Activated naive CD4-positive, alpha-beta T cell (primary cell): ENCODE results near the gene WASF2.
"Not testable (repeated sequence)": the region's sequence is repeated elsewhere in the genome, so short reads cannot be mapped to it uniquely, and the experiment has no call there.

Experiments
- DNase-seq, 4 experiments: peaks; one replicate each; lab custom pipeline; 2025; lab: John Stamatoyannopoulos, UW

The WASF2 gene

DNA sequence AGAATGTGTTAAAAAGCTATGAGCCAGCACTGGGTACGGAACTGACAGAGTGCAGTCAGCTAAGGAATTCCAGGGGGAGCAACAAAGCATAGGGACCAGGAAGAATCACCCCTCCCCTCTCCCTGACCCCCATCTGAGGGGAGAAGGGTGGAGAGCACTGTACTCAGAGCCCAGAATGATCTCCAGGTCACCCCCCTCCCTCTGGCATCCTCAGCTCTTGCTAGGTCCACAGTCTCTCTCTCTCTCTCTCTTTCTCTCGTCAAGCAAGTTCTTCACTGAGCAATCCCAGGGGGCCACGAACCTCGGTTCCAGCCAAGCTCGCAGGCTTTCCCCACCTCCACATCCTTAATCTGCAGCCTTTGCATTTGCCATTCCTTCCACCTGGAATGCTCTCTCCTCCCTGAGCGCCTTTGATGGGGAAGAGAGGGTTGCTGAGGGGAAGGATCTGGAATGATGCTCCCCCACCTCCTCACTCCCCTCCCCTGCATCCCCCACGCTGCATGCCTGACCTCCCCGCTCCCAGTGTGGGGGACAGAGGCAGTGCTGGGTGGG lies 6.7 kb upstream of the WASF2 start:
- no peak for DNase-seq

DNA sequence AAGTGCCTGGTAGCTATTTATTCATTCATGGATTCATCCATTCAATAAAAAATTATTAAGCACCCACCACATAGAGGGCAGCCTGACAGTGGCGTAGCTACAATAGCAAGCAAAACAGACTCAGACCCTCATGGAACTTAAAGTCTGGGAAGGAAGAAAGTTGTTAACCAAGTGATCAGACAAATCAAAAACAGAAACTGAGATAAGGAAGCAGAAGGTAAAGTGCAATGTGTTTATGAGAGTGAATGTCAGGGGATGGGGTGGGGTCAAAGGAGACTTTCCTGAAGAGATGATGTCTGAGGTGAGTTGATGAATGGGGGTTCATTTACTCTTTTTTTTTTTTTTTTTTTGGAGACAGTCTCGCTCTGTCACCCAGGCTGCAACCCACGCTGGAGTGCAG lies 2.8 kb upstream of the WASF2 start:
- DNase-seq = no peak

DNA sequence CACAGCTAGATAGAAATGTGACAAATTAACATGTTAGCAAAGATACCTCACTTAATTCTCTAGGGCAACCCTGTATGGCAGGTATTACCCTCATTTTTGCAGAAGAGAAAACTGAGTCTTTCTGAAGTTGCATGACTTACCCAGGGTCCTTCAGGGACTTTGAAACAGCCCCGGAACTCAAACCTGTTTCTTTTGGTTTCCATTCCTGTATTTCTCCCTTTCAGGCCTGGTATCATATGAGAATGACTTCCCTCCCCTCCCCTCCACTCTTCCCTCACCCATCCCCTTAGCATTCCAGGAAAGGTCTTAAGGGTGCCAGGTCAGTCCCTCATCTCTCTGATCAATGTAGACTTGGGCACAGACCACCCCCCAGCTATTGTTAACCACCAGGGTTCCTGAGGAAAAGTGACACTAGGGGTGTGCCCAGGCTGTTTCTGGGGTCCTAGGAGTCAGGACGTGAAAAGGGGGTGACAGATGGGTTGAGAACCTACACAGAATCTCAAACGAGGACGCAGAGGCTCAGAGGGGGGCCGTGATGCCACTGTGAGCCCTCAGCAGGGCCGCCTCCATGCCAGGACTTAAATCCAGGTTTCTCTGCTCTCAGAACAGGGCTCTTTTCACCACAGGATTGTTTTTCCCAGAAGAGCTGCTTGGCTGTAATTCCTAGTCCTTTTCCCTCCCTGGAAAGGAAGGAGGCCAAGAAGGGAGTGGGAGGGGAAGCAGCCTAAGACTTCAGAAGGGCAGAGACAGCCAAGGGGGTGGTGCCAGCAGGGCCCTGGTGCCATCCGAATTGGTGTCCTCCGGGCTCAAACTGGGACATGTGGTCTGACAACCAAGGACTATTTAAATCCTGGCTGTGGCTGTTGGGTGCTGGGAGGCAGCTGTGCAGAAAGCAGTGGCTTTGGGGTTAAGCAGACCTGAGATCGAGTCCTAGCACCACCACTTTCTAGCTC lies 2.1 kb upstream of the WASF2 start:
- DNase-seq = no peak

DNA sequence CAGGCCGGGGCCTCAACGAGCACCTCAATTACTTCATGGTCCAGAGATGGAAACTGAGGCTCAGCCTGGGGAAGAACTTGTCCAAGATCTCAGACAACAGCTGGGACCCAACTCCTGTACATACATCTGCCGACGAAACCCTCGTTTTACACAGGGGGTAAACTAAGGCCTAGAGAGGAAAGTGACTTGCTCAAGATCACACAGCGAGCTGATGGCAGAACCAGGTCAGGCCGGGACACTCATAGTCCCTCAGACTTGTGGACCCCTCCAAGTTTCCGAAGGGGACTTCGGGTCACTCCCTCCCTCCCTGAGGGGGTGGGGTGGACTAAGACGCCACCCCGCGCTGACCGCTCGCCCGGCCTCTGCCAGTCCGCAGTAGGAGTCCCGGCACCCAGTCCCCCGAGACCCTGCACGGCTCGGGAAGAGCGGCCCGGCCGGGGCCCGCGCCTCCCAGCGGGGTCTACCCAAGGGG lies 430 bp downstream of the WASF2 start:
- peak in 1 of 4 experiments; percentile 35 for DNase-seq

DNA sequence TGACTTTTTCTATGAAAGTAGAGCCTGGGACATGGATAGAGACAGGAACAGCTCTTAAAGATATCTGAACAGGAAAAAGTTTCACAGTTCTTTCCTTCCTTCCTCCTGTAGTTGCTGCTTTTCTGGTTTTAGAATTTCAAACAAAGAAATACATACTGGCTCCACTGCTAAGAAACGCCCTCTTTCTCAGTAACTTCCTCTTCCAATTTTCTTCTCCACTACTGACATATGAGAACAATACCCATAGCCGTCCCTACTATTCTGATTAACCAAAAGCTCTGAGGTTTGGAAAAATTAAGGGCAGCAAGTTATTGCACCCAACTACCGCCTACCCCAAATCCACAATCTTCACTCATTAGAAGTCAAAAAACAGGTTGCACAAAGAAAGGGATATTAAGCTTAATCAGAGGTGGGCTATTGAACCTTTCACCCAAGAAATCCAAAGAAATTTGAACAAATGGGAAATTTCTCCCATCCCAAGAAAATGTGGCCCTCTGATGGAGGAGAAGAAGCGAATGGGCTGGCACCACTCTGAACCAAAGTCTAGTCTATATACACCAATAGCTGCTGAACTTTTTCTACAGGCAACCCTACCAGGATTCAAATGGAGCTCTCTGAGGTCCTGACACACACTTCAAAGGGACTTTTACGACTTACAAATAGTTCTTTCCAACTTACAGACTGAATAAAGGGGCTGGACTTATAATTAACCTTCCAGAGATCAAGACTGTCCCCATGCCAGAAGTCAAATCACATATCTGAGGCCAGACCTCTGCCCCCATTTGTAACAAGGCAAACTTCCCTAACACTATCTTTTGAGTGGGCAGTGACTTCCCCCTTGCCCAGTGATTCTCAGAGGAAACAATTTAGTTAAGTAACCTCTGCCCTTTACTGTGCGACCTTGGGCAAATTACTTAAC lies 1.7 kb downstream of the WASF2 start:
- no peak for DNase-seq

DNA sequence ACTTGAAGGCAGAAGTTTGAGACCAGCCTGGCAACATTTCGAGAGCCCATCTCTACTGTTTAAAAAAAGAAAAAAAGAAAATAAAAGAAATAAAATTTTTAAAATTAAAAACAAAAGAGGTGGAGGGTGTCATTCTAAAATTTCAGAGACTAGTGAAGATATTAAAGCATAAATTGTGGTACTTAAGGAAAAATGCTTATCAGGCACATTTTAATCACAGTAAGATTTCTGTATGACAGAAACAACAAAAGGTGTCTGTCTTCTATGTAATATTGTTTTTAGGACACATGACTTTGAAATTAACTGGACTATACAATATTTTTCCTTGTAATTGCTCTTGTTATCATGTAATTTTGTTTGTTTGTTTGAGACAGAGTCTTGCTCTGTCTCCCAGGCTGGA lies 4.6 kb downstream of the WASF2 start:
- DNase-seq = no peak

DNA sequence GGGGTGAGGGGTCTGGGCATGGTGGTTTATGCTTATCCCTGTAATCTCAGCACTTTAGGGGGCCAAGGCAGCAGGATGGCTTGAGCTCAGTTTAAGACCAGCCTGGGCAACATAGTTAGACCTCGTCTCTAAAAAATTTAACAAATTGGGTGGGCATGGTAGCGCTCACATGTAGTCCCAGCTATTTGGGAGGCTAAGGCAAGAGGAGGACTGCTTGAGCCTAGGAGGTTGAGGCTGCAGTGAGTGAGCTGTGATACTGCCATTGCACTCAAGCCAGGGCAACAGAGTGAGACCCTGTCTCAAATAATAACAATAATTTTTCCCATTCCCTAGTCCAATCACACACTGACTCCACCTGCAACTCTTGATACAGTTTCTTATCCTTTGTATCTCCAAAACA lies 6.3 kb downstream of the WASF2 start:
- no peak for DNase-seq

DNA sequence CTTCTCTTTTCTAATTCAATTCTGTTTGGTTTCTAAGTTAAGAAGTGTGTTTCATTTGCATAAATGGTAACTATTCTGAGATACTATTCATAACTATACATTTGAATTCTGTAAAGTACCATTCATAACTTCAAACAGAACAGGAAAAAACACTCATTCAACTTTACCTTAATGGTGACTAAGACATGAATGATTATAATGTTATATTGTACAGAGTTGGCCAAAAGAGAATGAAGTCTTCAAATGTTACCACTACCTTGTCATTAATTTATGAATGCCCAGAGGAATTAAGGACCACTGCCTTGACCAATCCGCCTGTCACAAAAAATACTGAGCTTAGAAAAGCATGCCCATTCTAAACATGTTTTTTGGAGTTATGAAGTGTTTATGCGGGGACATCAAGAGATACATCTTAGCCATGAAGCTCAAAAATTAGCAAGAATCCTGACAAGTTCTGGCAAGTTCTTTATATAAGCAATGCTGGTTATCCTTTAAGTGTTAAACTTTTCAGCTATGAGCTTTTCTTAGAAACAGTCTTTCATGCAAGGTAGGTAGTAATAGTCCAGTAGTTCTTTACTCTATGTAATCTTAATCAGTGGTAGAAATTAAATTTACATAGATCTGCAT lies 7.9 kb downstream of the WASF2 start:
- no peak for DNase-seq

DNA sequence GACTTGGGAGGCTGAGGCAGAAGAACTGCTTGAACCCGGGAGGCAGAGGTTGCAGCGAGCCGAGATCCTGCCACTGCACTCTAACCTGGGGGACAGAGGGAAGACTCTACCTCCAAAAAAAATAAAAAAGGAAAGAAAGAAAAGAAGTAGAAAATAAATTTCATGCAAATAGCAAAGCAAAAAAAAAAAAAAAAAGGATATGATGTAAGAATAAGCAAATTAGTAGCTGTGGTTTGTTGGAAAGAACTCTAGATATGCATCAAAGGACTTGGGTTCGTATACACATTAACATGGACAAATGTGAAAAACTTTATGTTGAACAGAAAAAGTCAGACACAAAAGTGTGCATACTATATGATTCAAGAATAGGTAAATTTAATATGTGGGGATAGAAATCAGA lies 11.9 kb downstream of the WASF2 start:
- DNase-seq = no peak

DNA sequence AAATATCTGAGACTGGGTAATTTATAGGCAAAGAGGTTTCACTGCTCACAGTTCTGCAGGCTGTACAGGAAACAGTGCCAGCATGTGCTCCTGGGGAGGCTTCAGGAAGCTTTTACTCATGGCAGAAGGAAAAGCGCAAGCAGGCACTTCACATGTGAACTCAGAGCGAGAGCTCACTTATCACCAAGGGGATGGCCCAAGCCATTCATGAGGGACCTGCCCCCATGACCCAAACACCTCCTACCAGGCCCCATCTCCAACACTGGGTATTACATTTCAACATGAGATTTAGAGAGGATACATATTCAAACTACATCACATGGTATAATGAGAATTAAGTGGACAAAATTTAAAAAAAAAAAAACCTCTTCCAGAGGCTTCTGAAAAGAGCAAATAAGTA lies 13.7 kb downstream of the WASF2 start:
- DNase-seq = no peak

DNA sequence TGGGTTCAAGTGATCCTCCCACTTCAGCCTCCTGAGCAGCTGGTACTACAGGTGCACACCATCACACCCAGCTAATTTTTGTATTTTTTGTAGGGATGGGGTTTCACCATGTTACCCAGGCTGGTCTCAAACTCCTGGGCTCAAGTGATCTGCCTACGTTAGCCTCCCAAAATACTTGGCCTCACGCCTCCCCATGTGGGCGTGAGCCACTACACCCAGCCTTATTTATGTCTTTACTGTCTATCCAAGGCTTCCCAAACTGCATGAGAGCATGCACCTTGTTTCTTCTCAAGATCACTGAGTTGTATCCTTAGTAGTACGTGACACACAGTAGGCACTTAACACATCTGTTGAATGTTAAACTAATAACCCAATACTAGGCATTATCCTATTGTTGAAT lies 14.2 kb downstream of the WASF2 start:
- no peak for DNase-seq

DNA sequence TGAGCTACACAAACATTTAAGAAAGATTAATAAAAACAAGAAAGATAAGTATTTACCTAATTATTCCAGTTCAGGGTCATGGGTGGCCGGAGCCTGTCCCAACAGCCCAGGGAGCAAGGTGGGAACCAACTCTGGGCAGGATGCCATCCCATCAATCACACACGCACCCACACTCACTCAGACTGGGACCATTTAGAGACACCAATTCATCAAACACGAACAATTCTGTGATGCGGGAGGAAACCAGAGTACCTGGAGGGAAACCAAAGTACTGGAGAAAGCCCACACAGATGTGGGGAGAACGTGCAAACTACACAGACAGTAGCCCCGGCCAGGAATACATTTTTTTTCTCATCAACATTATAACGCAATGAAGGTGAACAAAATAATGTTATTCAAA lies 16.2 kb downstream of the WASF2 start:
- DNase-seq = no peak

DNA sequence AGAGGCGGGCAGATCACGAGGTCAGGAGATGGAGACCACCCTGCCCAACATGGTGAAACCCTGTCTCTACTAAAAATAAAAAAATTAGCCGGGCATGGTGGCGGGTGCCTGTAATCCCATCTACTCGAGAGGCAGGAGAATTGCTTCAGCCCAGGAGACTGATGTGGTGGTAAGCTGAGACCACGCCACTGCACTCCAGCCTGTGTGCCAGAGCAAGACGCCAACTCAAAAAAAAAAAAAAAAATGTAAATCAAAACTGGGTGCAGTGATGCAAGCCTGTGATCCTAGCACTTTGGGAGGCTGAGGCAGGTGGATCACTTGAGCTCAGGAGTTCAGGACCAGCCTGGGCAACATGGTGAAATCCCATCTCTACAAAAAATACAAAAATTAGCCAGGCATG lies 17.9 kb downstream of the WASF2 start:
- DNase-seq = not testable (repeated sequence)

DNA sequence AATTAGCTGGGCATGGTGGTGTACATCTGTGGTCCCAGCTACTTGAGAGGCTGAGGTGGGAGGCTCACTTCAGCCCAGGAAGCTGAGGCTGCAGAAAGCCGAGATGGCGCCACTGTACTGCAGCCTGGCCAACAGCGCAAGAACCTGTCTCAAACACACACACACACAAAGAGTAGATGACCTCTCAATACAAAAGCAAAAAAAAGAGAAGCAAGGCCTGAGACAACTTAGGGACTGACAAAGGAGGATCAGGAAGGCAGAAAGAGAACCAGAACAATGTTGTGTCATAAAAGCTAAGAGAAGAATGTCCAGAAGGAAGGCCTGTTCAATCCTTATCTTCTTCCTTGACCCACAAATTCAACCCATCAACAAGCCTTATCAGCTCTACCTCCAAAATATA lies 18.5 kb downstream of the WASF2 start:
- DNase-seq = no peak

DNA sequence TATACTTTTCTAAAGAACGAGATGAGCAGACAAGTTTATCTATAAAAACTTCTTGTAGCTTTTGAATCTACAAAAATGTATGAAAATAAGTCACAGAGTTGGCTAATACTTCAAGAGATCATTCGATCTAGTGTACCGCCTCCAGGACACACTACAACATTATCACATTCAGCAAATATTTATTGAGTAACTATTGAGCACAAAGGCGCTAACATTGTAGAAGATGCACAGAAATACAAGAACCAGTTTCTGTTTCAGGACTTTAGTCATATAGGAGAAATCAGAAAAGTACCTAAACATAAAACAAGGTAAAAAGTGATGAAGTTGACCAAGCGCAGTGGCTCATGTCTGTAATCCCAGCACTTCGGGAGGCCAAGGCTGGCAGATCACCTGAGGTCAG lies 20.6 kb downstream of the WASF2 start:
- no peak for DNase-seq

DNA sequence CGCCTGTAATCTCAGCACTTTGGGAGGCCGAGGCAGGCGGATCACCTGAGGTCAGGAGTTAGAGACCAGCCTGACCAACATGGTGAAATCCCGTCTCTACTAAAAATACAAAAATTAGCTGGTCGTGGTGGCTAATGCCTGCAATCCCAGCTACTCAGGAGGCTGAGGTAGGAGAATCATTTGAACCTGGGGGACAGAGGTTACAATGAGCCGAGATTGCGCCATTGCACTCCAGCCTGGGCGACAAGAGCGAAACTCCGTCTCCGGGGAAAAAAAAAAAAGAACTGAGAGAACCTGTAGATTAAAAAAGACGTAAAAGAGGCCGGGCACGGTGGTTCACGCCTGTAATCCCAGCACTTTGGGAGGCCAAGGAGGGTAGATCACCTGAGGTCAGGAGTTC lies 21.6 kb downstream of the WASF2 start:
- DNase-seq = not testable (repeated sequence)

DNA sequence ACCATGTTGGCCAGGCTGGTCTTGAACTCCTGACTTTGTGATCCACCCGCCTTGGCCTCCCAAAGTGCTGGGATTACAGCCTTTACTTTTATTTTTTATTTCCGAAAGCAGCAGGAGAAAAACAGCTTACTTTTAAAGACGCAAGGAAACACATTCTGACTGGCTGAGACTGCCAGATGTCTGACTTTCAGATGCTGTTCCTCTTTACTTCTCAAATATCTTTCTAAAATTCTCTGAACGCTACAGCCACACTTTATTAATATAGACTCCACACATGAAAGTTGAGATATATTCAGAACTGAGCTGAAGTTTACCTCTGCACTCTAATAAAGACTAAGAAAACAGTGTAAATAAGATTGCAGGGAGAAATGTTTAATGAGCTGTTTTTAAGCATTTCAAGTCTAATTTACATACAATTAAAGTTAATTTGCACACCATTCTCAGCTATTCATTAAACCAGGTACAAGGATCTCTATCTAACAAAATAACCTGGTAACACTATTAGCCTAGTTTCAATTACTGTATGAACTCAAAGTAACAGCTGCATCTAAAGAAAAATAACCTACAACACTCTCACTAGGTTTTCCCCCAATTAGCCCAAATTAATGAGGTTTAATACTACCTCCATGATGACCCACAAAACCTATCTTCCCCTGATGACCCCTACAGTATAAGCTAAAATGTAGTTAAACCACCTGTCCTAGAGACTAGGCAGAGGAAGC lies 24.9 kb downstream of the WASF2 start:
- DNase-seq = no peak

DNA sequence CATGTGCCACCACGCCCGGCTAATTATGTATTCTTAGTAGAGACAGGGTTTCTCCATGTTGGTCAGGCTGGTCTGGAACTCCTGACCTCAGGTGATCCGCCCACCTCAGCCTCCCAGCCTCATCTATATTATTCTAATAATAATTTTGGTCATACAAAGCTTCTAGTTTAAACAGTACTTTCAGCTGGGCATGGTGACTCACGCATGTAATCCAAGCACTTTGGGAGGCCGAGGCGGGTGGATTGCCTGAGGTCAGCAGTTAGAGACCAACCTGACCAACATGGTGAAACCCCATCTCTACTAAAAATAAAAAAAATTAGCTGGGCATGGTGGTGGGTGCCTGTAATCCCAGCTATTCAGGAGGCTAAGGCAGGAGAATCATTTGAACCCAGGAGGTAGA lies 26.1 kb downstream of the WASF2 start:
- DNase-seq = not testable (repeated sequence)

DNA sequence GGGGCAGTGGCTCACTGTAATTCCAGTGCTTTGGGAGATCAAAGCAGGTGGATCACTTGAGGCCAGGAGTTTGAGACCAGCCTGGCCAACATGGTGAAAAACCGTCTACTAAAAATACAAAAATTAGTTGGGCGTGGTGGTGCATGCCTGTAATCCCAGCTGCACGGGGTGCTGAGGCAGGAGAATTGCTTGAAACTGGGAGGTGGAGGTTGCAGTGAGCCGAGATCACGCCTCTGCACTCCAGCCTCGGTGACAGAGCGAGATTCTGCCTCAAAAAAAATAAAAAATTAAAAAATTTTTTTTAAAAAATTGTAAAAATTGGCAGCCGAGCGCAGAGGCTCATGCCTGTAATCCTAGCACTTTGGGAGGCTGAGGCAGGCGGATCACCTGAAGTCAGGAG lies 31.4 kb downstream of the WASF2 start:
- DNase-seq = not testable (repeated sequence)

DNA sequence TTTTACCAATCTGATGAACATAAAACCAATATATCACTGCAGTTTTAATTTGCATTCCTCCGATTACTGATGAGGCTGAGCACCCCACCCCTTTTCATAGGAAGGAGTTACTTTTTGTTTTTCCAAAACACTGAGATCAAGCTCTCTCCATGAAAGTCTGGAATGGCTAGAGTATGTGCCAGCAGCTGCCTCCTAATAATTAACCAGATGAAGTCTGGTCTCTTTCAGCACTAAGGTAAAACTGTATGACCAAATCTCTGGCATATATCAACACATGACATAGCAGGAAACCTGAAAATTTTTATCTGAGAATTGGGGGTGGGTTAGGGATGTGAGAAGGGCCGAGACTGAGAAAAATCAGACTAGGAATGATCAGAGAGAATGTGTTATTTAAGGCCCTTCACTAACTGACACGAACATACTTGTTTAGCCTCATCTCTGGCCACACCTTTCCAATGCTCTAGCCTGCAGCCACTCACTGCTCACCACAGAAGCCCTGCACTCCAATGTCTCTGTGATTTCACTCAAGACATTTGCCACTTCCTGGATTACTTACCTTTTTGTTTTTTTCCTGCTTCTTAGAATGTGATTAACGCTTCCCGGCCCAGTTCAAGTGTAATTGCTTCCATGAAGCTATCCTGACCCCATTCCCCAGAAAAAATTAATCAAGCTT lies 34.7 kb downstream of the WASF2 start:
- DNase-seq = no peak

DNA sequence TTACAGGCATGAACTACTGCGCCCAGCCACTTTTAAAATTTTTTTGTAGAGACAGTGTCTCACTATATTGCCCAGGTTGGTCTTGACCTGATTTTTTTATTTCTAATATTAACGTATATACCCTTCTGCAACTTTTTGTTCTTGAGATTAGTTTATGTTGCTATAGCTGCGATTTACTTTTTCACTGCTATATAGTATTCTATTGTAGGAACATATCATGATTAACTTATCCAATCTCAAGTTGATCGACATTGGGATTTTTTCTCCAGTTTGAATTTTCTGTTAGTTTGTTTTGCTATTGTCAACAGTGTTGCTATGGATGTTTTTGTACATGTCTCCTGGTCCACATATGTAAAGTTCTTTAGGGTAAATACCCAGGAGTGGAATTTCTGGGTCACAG lies 35.4 kb downstream of the WASF2 start:
- DNase-seq = no peak
